GM19438 (cell line): ENCODE results near the gene TNKS1BP1.
A peak's percentile ranks its signal among the peaks of the same experiment; 100 is the strongest.
"Not testable (repeated sequence)": the region's sequence is repeated elsewhere in the genome, so short reads cannot be mapped to it uniquely, and the experiment has no call there.

ENCODE experiments used
- ATAC-seq: cut with Tn5 transposase; IDR thresholded peaks from one replicate; pipeline ENCODE4 v1.9.1; 2021; ENCODE audit warnings: low read depth; ENCODE audit not compliant: unreplicated experiment

The TNKS1BP1 gene

DNA sequence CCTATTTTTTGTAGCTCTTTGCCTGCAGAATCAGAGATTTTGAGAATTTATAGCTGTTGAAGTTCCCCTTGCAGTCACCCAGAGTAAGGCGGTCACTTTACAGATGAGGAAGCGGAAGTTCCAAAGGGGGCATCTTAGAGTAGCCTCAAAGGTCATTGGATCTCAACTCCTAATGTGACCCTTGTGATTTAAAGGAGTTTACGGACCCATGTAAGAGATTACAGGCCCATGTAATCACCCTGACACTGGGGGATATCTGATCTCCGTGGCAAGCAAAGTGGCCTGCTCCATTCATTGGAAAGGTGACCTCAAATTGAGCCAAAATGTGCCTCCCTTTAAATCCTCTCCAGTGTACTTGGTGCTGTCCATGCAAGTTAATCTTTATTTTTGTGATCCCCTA, 29.1 kb upstream of the TNKS1BP1 start:
- no peak for ATAC-seq

- no peak for ATAC-seq
These were observed 28.7 kb upstream of the TNKS1BP1 start for GRCh38 chr11:57353446-57353845.

GRCh38 chr11:57353036-57353435, 28.3 kb upstream of the TNKS1BP1 start:
- ATAC-seq: no peak

DNA sequence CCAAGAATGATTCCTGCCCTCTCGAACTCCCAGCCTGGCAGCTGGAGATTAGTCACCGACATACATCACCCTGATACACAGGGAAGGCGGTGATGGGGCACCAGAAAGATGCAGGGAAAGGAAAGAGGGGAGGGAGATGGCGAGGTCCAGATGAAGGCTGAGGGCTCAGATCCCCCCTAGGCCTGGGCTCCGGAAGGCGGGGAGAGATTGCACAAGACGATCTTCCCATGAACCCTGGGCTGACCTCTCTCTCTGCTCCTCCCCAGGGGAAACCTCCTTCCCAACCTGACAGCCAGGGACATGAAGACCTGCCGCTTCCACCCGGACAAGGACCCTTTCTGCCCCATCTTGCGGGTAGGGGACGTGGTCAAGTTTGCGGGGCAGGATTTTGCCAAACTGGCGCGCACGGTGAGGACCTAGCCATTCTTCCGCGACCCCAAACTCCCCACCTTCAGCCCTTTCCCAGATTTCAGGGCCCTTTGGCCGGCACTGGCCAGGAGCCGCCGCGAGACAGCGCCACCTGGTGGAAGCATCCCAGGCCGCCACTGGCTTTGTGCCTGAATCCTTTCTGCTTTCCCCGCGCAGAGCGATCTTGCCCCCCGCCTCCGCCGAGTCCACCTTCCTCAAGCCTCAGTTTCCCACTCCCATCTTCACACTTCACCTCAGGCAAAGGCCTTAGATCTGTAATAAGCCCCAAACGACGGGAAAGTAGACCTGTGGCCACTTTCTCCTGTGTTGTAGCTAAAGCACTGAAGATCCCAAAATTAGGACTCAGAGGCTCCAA, 24.9 kb upstream of the TNKS1BP1 start:
- no peak for ATAC-seq

DNA sequence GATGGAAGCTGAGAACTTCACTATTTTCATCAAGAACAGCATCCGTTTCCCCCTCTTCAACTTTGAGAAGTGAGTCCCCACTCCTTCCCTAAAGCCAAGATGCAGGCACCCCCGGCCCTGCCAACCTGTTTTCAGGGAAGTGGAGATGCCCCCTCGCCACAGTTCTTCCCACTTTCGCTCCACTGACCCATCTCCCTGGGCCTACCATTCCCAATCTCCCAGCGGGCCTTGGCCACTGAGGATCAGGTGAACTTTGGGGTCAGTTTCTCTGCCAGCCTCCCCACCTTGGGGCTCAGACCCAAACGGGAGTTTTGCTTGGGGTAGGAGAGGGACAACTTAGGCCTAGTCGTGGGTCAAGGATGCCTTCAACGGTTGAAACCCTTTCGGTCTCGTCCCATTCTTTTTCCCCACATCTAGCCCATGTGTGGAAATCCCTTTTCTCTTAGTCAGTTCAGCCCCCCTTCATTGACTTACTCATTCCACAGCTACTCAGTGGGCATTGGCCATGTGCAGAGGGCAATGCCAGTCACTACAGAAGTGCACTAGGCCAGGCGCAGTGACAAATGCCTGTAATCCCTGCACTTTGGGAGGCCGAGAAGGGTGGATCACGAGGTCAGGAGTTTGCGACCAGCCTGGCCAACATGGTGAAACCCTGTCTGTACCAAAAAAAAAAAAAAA, 24.0 kb upstream of the TNKS1BP1 start:
- no peak for ATAC-seq

GRCh38 chr11:57348052-57348451, 23.3 kb upstream of the TNKS1BP1 start:
- ATAC-seq: no peak

GRCh38 chr11:57347336-57347735, 22.6 kb upstream of the TNKS1BP1 start:
- ATAC-seq: no peak

- peak; percentile 87 for ATAC-seq
These were observed 20.9 kb upstream of the TNKS1BP1 start for GRCh38 chr11:57345555-57346211.

GRCh38 chr11:57344826-57345225, 20.1 kb upstream of the TNKS1BP1 start:
- ATAC-seq: no peak

GRCh38 chr11:57343825-57344224, 19.1 kb upstream of the TNKS1BP1 start:
- ATAC-seq: no peak

DNA sequence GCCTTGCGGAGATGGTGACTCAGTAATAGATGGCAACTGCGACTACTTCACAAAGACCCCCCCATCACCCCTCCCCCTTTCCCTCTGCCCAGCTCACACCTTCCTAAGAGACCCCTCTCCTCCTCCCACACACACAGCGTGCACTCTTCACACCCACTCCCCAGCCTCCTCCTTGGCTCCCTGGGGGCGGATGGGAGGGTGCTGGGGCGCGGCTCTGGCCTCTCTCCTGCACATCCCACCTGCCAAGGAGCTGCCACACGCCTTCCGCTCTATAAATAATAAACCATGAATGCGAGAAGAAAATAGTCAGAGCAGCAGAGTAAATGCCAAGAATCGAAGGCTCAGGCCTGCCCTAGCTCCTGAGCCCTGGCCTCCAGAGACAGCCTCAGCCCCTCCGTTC, 17.9 kb upstream of the TNKS1BP1 start:
- ATAC-seq: no peak

GRCh38 chr11:57341250-57341808, 16.6 kb upstream of the TNKS1BP1 start:
- ATAC-seq: no peak

- no peak for ATAC-seq
These were observed 15.4 kb upstream of the TNKS1BP1 start for GRCh38 chr11:57340039-57340615.

DNA sequence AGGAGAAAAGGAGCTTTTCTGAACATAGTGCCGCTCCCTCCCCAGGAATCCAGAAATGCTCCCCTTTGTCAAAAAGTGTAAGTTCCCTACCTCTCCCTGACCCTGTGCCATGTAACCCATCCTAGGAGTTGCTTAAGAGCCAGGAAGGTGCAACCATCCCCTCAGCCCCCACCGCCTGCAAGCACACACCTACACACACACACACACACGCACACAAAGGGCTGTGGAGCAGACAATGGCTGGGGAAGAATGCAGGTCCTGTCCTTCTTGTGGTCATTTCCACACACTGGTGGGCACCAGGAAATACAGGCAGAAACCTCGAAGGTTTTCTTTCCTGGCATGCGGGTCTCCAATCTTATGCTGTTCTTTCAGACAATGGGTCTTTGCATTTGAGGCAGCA, 14.6 kb upstream of the TNKS1BP1 start:
- no peak for ATAC-seq

DNA sequence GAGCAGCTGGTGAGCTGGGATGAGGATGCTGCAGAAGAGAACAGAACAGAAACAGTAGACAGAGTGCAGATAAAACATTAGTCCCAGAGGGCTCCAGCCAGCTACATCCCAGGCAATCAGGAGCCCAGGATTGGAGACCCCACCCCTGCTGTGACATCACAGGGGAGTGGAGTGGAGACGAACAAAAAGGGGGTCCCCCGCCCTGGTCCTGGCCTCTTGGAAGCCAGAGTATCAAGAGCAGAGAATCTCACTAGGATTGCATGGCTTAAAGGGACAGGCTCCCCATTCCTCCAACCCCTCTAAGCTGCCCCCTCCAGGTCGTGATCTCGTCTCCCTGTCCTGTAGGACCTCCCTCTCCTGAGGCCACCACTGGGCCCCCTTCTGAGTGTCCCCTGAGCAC, 13.4 kb upstream of the TNKS1BP1 start, which contains the start of gene P2RX3:
Gene P2RX3, plus strand, starts transcription at position 211 of the 400 bp plus-strand sequence. CDS start 199 bp downstream, outside the sequence.
- no peak for ATAC-seq

DNA sequence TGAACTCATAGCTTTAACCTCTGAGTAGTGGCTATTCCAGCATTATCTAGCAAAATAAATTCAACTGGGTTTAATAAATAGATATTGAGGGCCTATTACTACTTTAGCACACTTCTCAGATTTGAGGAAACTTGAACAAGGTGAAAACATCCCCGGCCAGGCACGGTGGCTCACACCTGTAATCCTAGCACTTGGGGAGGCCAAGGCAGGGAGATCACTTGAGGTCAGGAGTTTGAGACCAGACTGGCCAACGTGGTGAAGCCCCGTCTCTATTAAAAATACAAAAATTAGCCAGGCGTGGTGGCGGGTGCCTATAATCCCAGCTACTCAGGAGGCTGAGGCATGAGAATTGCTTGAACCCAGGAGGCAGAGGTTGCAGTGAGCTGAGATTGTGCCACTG, 12.1 kb upstream of the TNKS1BP1 start:
- not testable (repeated sequence) for ATAC-seq

- no peak for ATAC-seq
These were observed 11.4 kb upstream of the TNKS1BP1 start for GRCh38 chr11:57336111-57336666.

DNA sequence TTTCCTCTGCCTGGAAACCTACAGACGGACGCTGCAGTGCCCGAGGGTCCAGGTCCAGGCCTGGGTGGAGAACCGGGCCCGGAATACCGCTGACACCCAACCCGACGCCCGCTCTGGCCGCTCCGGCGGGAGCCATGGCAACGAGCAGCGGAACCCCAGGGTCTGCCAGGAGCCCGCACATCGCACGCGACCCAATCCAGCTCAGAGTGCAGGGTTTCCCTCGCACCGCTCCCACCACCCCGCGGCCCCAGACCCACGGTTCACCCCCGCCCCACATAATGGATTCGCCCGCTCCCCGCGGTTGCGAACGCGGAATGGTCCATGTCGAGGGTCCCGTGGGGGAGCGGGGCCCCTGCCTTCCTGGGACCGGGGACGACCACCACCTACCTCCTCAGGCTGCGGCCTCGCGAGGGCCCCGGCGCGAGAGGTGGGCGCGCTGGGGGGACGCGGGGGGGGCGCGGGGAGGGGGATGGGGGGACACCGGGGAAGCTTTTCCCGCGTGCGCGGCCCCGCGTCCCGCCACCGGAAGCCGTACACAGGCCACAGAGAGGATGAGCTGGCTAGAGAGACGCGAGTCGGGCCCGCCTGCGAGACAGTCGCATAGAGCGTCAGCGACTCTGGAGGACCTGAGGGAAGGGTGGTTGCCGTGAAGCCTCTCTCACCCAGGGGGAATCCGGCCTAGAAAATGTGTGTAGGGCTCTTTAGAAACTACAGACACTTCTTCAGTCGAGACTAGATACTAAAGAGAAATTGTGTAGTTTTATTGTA, 10.8 kb upstream of the TNKS1BP1 start, which contains the start of gene SSRP1:
Gene SSRP1, minus strand, starts transcription at position 550 of the 768 bp plus-strand sequence. CDS start 771 bp downstream, outside the sequence.
- peak; percentile 99 for ATAC-seq

GRCh38 chr11:57335023-57335342, 10.2 kb upstream of the TNKS1BP1 start:
- peak; percentile 1 for ATAC-seq
